Choroid plexus epithelial cell (primary cell): ENCODE data around the gene ADGRL3.
"Not testable (repeated sequence)": the region's sequence is repeated elsewhere in the genome, so short reads cannot be mapped to it uniquely, and the experiment has no call there.

Source experiments
- DNase-seq: peaks from one replicate; pipeline ENCODE4 v3.0.0-alpha.2; 2010; ENCODE audit warnings: low read depth
- H3K4me3 ChIP-seq: 2 replicates; pipeline ENCODE4 v1.5.1; 2011; ENCODE audit warnings: low read depth, mild to moderate bottlenecking, control low read depth, low read length, moderate library complexity
- CTCF ChIP-seq: conservative IDR thresholded peaks from 2 replicates; pipeline ENCODE4 v1.5.1; 2011; ENCODE audit warnings: low read depth, mild to moderate bottlenecking, control low read depth, inconsistent platforms, low read length, moderate library complexity

ADGRL3 gene

DNA sequence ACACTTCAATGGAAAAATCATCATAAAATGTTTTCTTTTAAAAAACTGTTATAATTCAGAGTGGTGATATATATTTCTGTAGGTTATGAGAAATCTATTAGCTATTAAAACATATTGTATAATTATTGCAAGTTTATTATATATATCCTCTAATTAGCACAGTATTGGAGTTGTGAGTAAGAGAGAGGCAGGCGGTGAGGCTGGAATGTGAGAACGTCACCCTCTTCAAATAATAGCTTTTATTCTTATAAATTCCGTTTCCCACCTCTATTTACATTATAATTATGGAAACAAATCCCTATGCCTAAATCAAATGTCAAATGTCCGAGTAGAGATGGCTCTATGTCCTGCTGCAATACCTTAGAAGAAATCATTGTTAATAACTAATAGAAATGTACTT, 292.9 kb downstream of the ADGRL3 start:
- TF ChIP-seq CTCF: no peak
- no peak for DNase-seq
- H3K4me3 ChIP-seq: no peak overlapping the region

DNA sequence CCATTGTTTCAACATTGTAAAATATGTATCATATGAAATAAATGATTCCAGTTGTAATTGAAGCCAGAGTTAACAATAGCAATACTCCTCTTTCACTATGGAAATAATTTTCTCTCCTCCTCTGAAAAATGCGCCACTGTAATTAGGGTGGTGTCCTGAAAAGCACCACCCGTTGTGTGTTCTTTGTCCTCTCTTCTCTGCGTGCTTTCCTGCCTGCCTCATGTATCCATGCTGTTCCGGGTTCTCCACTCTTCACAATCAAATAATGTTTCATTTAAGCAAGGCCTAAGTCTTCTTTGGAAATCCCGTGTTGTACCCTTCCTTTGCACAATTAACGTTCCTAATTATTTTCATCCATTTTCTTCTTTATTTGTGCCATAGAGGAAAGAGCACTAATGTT, 293.3 kb downstream of the ADGRL3 start:
- no peak for TF ChIP-seq CTCF
- DNase-seq: no peak
- no peak overlapping the region for H3K4me3 ChIP-seq

DNA sequence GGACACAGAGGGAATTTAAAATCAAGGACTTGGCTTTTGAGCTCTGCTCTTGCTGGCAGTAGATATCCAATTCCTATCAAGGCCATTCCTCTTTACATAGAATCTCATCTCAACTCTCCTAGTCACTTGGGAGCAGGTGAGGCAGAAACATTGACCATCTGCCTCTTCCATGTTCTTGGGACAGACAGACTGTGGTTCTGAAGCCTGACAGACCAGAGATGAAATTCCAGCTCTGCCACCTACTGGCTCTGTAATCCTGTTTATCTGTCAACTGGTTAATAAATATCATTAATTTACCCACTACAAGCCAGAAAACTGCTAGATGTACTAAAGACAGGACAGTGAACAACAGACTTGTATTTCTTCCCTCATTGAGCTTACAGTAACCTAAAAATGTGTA, 300.8 kb downstream of the ADGRL3 start:
- peak; percentile 73 for DNase-seq
- no peak overlapping the region for H3K4me3 ChIP-seq
- peak; percentile 67 for TF ChIP-seq CTCF

GRCh38 chr4:61501812-61502211, 301.7 kb downstream of the ADGRL3 start:
- no peak for TF ChIP-seq CTCF
- DNase-seq: no peak
- no peak overlapping the region for H3K4me3 ChIP-seq

DNA sequence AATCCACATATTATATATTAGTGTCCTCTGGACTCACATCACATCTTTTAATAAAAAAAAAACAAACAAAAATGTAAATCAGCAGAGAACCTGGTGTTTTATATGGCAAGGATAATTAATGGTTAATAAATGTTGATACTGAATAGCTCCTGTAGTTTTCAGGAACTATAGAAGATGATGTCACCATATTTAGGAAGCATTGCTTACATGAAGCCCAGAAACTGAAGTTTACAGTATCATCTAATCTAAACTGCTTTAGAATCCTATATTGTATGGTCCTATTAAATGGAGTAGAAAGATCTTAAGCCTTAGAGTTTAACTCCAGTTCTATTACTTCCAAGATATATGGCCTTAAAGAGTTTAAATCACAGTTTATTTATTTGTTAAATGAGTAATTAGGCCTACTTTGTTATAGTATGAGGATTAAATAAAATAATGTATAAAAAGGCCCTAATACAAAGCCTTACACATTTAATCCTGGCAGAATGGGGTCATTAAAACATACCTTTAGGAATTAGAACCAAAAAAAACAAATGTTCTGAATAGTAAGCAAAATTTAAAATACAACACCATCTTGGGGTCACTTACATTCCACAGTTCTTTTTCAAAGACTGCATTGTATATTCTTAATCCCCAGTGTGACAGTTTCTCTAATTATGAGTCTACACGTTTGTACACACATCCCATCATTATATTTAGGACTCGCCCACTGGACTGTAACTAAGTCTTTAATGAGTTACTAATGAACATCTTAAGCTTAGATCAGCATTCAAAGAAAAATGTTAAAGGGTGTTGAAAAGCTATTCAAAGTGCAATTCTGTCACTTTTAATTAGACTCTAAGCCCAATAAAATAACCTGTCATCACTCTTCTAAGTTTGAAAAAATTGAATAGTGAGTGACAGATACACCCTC, 305.9 kb downstream of the ADGRL3 start:
- TF ChIP-seq CTCF: no peak
- DNase-seq: no peak
- no peak overlapping the region for H3K4me3 ChIP-seq

- H3K4me3 ChIP-seq: no peak overlapping the region
- DNase-seq: no peak
- TF ChIP-seq CTCF: no peak
Measured at GRCh38 chr4:61507091-61507490, 307.0 kb downstream of the ADGRL3 start.

DNA sequence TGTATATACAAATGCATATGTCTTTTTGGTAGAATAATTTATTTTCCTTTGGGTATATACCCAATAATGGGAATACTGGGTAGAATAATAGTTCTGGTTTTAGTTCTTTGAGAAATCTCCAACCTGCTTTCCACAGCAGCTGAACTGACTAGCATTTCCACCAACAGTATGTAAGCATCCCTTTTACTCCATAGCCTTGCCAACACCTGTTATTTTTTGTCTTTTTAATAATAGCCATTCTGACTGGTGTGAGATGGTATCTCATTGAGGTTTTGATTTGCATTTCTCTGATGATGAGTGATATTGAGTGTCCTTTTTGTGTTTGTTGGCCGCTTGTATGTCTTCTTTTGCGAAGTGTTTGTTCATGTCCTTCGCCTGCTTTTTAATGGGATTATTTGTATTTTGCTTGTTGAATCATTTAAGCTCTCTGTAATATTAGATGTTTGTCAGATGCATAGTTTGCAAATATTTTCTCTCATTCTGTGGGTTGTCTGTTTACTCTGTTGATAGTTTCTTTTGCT, 309.7 kb downstream of the ADGRL3 start:
- H3K4me3 ChIP-seq, DNase-seq: not testable (repeated sequence)
